ENCODE results near the gene BRD3OS.

DNA sequence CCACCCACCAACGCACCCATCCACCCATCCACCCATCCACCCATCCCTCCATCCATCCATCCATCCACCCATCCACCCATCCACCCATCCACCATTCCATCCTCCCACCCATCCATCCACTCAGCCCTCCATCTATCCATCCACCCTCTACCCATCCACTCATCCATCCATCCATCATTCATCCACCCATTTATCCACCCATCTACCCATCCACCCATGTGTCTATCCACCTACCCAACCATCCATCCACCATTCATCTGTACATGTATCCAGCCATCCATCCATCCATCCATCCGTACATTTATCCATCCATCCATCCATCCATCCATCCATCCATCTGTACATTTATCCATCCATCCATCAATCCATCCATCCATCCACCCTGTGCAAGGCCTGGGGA, 22.0 kb upstream of the BRD3OS start:
- TF ChIP-seq CTCF (IDR thresholded peaks at IDR 0.05) = no peak
- TF ChIP-seq EZH2 (IDR thresholded peaks at IDR 0.05; ENCODE audit: borderline replicate concordance, insufficient read depth, low read depth, low read length, poor library complexity, severe bottlenecking) = no peak
